ENCODE measurements around the gene SNCAIP.

DNA sequence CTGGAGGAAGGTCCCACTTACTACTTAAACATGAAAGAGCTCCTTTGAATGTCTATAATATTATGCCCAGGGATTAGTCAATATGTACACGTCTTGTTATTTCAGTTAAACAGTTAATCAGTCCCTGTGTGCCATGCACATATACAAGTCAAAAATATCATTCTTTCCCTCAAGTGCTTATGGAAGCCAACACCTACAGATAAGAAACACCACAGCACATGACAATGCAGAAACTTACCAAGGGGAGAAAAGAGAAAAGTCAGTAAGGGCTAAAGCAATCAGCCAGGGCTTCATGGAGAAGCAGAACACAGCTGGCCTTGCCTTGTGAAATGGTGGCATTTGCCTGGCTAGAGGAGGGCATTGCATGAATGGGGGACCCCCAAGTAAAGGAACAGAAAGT is 88.3 kb downstream of the SNCAIP start:
- TF ChIP-seq SIN3A (IDR thresholded peaks at IDR 0.05; ENCODE audit: borderline replicate concordance, insufficient read depth, low read depth, low read length) (no peak), POLR2AphosphoS5 (IDR thresholded peaks at IDR 0.05; ENCODE audit: low read depth, low read length) (no peak), TCF7L2 (IDR thresholded peaks at IDR 0.05; ENCODE audit: low read depth, low read length) (no peak)
- TF ChIP-seq, protein P1, sequence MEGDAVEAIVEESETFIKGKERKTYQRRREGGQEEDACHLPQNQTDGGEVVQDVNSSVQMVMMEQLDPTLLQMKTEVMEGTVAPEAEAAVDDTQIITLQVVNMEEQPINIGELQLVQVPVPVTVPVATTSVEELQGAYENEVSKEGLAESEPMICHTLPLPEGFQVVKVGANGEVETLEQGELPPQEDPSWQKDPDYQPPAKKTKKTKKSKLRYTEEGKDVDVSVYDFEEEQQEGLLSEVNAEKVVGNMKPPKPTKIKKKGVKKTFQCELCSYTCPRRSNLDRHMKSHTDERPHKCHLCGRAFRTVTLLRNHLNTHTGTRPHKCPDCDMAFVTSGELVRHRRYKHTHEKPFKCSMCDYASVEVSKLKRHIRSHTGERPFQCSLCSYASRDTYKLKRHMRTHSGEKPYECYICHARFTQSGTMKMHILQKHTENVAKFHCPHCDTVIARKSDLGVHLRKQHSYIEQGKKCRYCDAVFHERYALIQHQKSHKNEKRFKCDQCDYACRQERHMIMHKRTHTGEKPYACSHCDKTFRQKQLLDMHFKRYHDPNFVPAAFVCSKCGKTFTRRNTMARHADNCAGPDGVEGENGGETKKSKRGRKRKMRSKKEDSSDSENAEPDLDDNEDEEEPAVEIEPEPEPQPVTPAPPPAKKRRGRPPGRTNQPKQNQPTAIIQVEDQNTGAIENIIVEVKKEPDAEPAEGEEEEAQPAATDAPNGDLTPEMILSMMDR (IDR thresholded peaks at IDR 0.05) = no peak
- TF ChIP-seq, protein P2, sequence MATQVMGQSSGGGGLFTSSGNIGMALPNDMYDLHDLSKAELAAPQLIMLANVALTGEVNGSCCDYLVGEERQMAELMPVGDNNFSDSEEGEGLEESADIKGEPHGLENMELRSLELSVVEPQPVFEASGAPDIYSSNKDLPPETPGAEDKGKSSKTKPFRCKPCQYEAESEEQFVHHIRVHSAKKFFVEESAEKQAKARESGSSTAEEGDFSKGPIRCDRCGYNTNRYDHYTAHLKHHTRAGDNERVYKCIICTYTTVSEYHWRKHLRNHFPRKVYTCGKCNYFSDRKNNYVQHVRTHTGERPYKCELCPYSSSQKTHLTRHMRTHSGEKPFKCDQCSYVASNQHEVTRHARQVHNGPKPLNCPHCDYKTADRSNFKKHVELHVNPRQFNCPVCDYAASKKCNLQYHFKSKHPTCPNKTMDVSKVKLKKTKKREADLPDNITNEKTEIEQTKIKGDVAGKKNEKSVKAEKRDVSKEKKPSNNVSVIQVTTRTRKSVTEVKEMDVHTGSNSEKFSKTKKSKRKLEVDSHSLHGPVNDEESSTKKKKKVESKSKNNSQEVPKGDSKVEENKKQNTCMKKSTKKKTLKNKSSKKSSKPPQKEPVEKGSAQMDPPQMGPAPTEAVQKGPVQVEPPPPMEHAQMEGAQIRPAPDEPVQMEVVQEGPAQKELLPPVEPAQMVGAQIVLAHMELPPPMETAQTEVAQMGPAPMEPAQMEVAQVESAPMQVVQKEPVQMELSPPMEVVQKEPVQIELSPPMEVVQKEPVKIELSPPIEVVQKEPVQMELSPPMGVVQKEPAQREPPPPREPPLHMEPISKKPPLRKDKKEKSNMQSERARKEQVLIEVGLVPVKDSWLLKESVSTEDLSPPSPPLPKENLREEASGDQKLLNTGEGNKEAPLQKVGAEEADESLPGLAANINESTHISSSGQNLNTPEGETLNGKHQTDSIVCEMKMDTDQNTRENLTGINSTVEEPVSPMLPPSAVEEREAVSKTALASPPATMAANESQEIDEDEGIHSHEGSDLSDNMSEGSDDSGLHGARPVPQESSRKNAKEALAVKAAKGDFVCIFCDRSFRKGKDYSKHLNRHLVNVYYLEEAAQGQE (IDR thresholded peaks at IDR 0.05; ENCODE audit: insufficient read depth in 1 of 2, low read depth in 2 of 2, low read length in 1 of 2) = no peak
